Trophoblast cell (in vitro differentiated cells and primary cell): ENCODE results near the gene UGT1A3.
"Not testable (repeated sequence)": the region's sequence is repeated elsewhere in the genome, so short reads cannot be mapped to it uniquely, and the experiment has no call there.

Source experiments
- DNase-seq, 2 donors: peaks; one replicate each; pipeline ENCODE4 v3.0.0-alpha.2; 2016
- H2AFZ ChIP-seq: 2 replicates; pipeline ENCODE4 v1.6.1; 2013; ENCODE audit warnings: low read length, moderate library complexity, mild to moderate bottlenecking; ENCODE audit not compliant: insufficient read depth, poor library complexity
- H2AK5ac ChIP-seq: 2 replicates; pipeline ENCODE4 v1.6.1; 2013; ENCODE audit warnings: mild to moderate bottlenecking, low read length
- H2BK120ac ChIP-seq: 2 replicates; pipeline ENCODE4 v1.6.1; 2013; ENCODE audit warnings: low read length, mild to moderate bottlenecking, moderate library complexity; ENCODE audit not compliant: insufficient read depth, poor library complexity
- H2BK12ac ChIP-seq: 2 replicates; pipeline ENCODE4 v1.6.1; 2013; ENCODE audit warnings: mild to moderate bottlenecking, low read length, moderate library complexity
- H2BK5ac ChIP-seq: 2 replicates; pipeline ENCODE4 v1.6.1; 2013; ENCODE audit warnings: low read length, low read depth, moderate library complexity, mild to moderate bottlenecking; ENCODE audit not compliant: poor library complexity
- H3K14ac ChIP-seq: 2 replicates; pipeline ENCODE4 v1.6.1; 2013; ENCODE audit warnings: mild to moderate bottlenecking, low read length
- H3K18ac ChIP-seq: 2 replicates; pipeline ENCODE4 v1.6.1; 2013; ENCODE audit warnings: mild to moderate bottlenecking, low read length
- H3K23ac ChIP-seq: 2 replicates; pipeline ENCODE4 v1.6.1; 2013; ENCODE audit warnings: low read length
- H3K27ac ChIP-seq: 2 replicates; pipeline ENCODE4 v1.5.1; 2013; ENCODE audit warnings: low read depth, mild to moderate bottlenecking, inconsistent platforms, low read length, moderate library complexity
- H3K27me3 ChIP-seq: 2 replicates; pipeline ENCODE4 v1.6.1; 2013; ENCODE audit warnings: inconsistent platforms, mild to moderate bottlenecking, low read length, moderate library complexity; ENCODE audit not compliant: insufficient read depth
- H3K36me3 ChIP-seq, 2 experiments: 1 replicate in 1 of 2; 2 replicates in 1 of 2; pipeline ENCODE4 v1.6.1; 2013; ENCODE audit warnings: low read length in 2 of 2, mild to moderate bottlenecking in 2 of 2, moderate library complexity in 1 of 2; ENCODE audit not compliant: insufficient read depth in 2 of 2, control insufficient read depth in 1 of 2
- H3K4ac ChIP-seq: 2 replicates; pipeline ENCODE4 v1.6.1; 2013; ENCODE audit warnings: low read depth, mild to moderate bottlenecking, low read length, moderate library complexity
- H3K4me1 ChIP-seq, 2 experiments: 1 replicate in 1 of 2; 2 replicates in 1 of 2; pipeline ENCODE4 v1.6.1; 2013; ENCODE audit warnings: low read length in 2 of 2, mild to moderate bottlenecking in 2 of 2, moderate library complexity in 1 of 2; ENCODE audit not compliant: insufficient read depth in 2 of 2, control insufficient read depth in 1 of 2
- H3K4me2 ChIP-seq: 2 replicates; pipeline ENCODE4 v1.6.1; 2013; ENCODE audit warnings: inconsistent platforms, mild to moderate bottlenecking, low read length, moderate library complexity
- H3K4me3 ChIP-seq: 2 replicates; pipeline ENCODE4 v1.5.1; 2013; ENCODE audit warnings: mild to moderate bottlenecking, low read depth, low read length, inconsistent platforms
- H3K79me1 ChIP-seq: one replicate; pipeline ENCODE4 v1.6.1; 2013; ENCODE audit warnings: low read length
- H3K79me2 ChIP-seq: 2 replicates; pipeline ENCODE4 v1.6.1; 2013; ENCODE audit warnings: low read length, mild to moderate bottlenecking; ENCODE audit not compliant: control insufficient read depth, insufficient read depth, poor library complexity
- H3K9ac ChIP-seq: 2 replicates; pipeline ENCODE4 v1.6.1; 2013; ENCODE audit warnings: mild to moderate bottlenecking, low read length
- H3K9me3 ChIP-seq: 2 replicates; pipeline ENCODE4 v1.6.1; 2013; ENCODE audit warnings: low read depth, mild to moderate bottlenecking, control low read depth, inconsistent platforms, low read length; ENCODE audit not compliant: insufficient read depth
- H4K12ac ChIP-seq: 2 replicates; pipeline ENCODE4 v1.6.1; 2013; ENCODE audit warnings: low read depth, mild to moderate bottlenecking, low read length, moderate library complexity
- H4K8ac ChIP-seq: 2 replicates; pipeline ENCODE4 v1.6.1; 2013; ENCODE audit warnings: low read depth, mild to moderate bottlenecking, low read length, moderate library complexity
- H4K91ac ChIP-seq: one replicate; pipeline ENCODE4 v1.6.1; 2013; ENCODE audit warnings: low read depth, mild to moderate bottlenecking, low read length, moderate library complexity
- WGBS: extraction: QIAGEN DNeasy Blood & Tissue Kit; methylation state at CpG from one replicate; pipeline ENCODE4 v1.1.7; 2013; ENCODE audit warnings: missing lambda C conversion rate; ENCODE audit not compliant: insufficient read length, insufficient coverage; ENCODE audit errors: extremely low coverage; 5-methylcytosine and 5-hydroxymethylcytosine counted together

The UGT1A3 gene

GRCh38 chr2:233743464-233744259 is 14.8 kb downstream of the UGT1A3 start:
- Histone ChIP-seq H2BK12ac (no peak overlapping the region), H3K9ac (no peak overlapping the region), H3K79me2 (no peaks in the 10 kb centered on the region), H2AK5ac (no peak overlapping the region), H3K18ac (no peak overlapping the region), H3K23ac (no peak overlapping the region), H2AFZ (no peak overlapping the region), H2BK5ac (no peak overlapping the region), H3K9me3 (peaks cover 9% of the 10 kb centered on the region), H3K4me2 (no peak overlapping the region), H3K14ac (no peak overlapping the region), H2BK120ac (no peak overlapping the region), H3K4me1 (no peaks in the 10 kb centered on the region), H3K27me3 (no peaks in the 10 kb centered on the region), H3K4ac (no peak overlapping the region), H4K12ac (no peak overlapping the region), H3K79me1 (no peaks in the 10 kb centered on the region), H4K8ac (no peak overlapping the region), H4K91ac (no peak overlapping the region), H3K36me3 (no peaks in the 10 kb centered on the region), H3K27ac (no peak overlapping the region), H3K4me3 (no peak overlapping the region)
- no peak for DNase-seq
- no CpG with 5 or more reads among the region's 46 CpGs for WGBS

- H3K79me1 ChIP-seq, result no peaks in the 10 kb centered on the region
- no peak overlapping the region for H2AK5ac ChIP-seq
- no peak overlapping the region for H4K12ac ChIP-seq
- no peak overlapping the region for H3K14ac ChIP-seq
- no peak overlapping the region for H3K4me3 ChIP-seq
- H3K36me3 ChIP-seq, result no peaks in the 10 kb centered on the region
- H3K27ac ChIP-seq, result no peak overlapping the region
- no peak overlapping the region for H3K23ac ChIP-seq
- no peak overlapping the region for H2AFZ ChIP-seq
- no peak overlapping the region for H3K4ac ChIP-seq
- no peaks in the 10 kb centered on the region for H3K4me1 ChIP-seq
- no peak overlapping the region for H2BK120ac ChIP-seq
- WGBS, result no CpG with 5 or more reads among the region's 5 CpGs
- DNase-seq, result no peak
- H3K4me2 ChIP-seq, result no peak overlapping the region
- no peak overlapping the region for H3K18ac ChIP-seq
- no peaks in the 10 kb centered on the region for H3K27me3 ChIP-seq
- no peak overlapping the region for H4K91ac ChIP-seq
- peaks cover 10% of the 10 kb centered on the region for H3K9me3 ChIP-seq
- no peak overlapping the region for H3K9ac ChIP-seq
- no peak overlapping the region for H4K8ac ChIP-seq
- H3K79me2 ChIP-seq, result no peaks in the 10 kb centered on the region
- H2BK12ac ChIP-seq, result no peak overlapping the region
- H2BK5ac ChIP-seq, result no peak overlapping the region
Measured at GRCh38 chr2:233745073-233745755, 16.4 kb downstream of the UGT1A3 start.

GRCh38 chr2:233745838-233746237 is 17.0 kb downstream of the UGT1A3 start:
- H3K23ac ChIP-seq, H3K4me2 ChIP-seq, H3K27me3 ChIP-seq, H3K4me3 ChIP-seq, H3K79me2 ChIP-seq, H3K27ac ChIP-seq, H3K18ac ChIP-seq, H2AK5ac ChIP-seq, H3K79me1 ChIP-seq, H2BK5ac ChIP-seq, H3K36me3 ChIP-seq, H3K4me1 ChIP-seq, DNase-seq, H4K8ac ChIP-seq, H2BK120ac ChIP-seq, H3K14ac ChIP-seq, H2BK12ac ChIP-seq, H3K9ac ChIP-seq, H2AFZ ChIP-seq, H4K91ac ChIP-seq, H4K12ac ChIP-seq, H3K4ac ChIP-seq: not testable (repeated sequence)
- peaks cover 14% of the 10 kb centered on the region for H3K9me3 ChIP-seq
- WGBS, result no CpG with 5 or more reads among the region's 2 CpGs

GRCh38 chr2:233746475-233747282 is 17.8 kb downstream of the UGT1A3 start:
- no peaks in the 10 kb centered on the region for H3K36me3 ChIP-seq
- no peak overlapping the region for H3K14ac ChIP-seq
- H4K12ac ChIP-seq, result no peak overlapping the region
- H4K8ac ChIP-seq, result no peak overlapping the region
- no peak overlapping the region for H2AK5ac ChIP-seq
- H3K9me3 ChIP-seq, result peaks cover 15% of the 10 kb centered on the region
- no peak overlapping the region for H3K18ac ChIP-seq
- H3K79me2 ChIP-seq, result no peaks in the 10 kb centered on the region
- H3K27me3 ChIP-seq, result no peaks in the 10 kb centered on the region
- H3K4ac ChIP-seq, result no peak overlapping the region
- DNase-seq, result no peak
- no peak overlapping the region for H2BK12ac ChIP-seq
- H3K4me3 ChIP-seq, result no peak overlapping the region
- no CpG with 5 or more reads among the region's 10 CpGs for WGBS
- H3K4me2 ChIP-seq, result no peak overlapping the region
- no peak overlapping the region for H2BK5ac ChIP-seq
- no peak overlapping the region for H2BK120ac ChIP-seq
- H3K9ac ChIP-seq, result no peak overlapping the region
- H3K23ac ChIP-seq, result no peak overlapping the region
- H3K27ac ChIP-seq, result no peak overlapping the region
- no peak overlapping the region for H4K91ac ChIP-seq
- H3K4me1 ChIP-seq, result no peaks in the 10 kb centered on the region
- H3K79me1 ChIP-seq, result no peaks in the 10 kb centered on the region
- no peak overlapping the region for H2AFZ ChIP-seq
